Pancreas (tissue), 10 donors: ENCODE measurements around the gene SMYD3. TPM values are rescaled to one million over a fixed set of nuclear protein-coding genes. Genes with fewer than 3 reads are reported as not detected.

Experiments used
- ATAC-seq, 4 donors: fragments of 200-7000 bp; cut with Tn5 transposase; one replicate each; pipeline versions ENCODE4 v1.8.0 to v1.9.1; 2020; ENCODE audit warnings: mild to moderate bottlenecking in 4 of 4, moderate library complexity in 4 of 4
- DNase-seq, 6 donors: peaks; one replicate each; pipeline ENCODE4 v3.0.0-alpha.2; 2020
- FAIRE-seq: peaks from 2 replicates; lab custom pipeline; 2012; peaks lifted over from hg19 to GRCh38; lab: Jason Lieb, UNC
- H3K27ac ChIP-seq, 4 donors: fragments of 200-600 bp; sonication (generic); 1 replicate in 3 of 4; 2 replicates in 1 of 4; pipeline versions ENCODE4 v1.5.0 to v1.8.0; 2020
- H3K27me3 ChIP-seq, 4 donors: fragments of 200-600 bp; one replicate each; pipeline ENCODE4 v1.8.0; 2021
- H3K36me3 ChIP-seq, 3 donors: fragments of 200-600 bp; sonication (generic) in 1 of 3; one replicate each; pipeline versions ENCODE4 v1.5.0 to v1.8.0; 2020 to 2021
- H3K4me1 ChIP-seq, 3 donors: fragments of 200-600 bp; one replicate each; pipeline ENCODE4 v1.8.0; 2021
- H3K4me3 ChIP-seq, 4 donors: fragments of 200-600 bp; sonication (generic) in 2 of 4; one replicate each; pipeline versions ENCODE4 v1.5.0 to v1.8.0; 2020 to 2021
- H3K9me3 ChIP-seq, 4 donors: fragments of 200-600 bp; one replicate each; pipeline ENCODE4 v1.8.0; 2021
- WGBS, 2 donors: extraction: QIAGEN DNeasy Blood & Tissue Kit; methylation state at CpG; one replicate each; pipeline ENCODE4 v1.1.7; 2013; 5-methylcytosine and 5-hydroxymethylcytosine counted together
- intact Hi-C, 3 donors: fragments of 100-400 bp; cut with DNase I; formaldehyde crosslinking; loops; one replicate each; pipeline versions ENCODE4 v1.11.1 to v1.14.2; 2022
- polyA plus RNA-seq, 2 donors: library from polyadenylated mRNA; stranded (reverse); fragments of 200-250 nt; gene quantifications; one replicate each; pipeline ENCODE4 v1.2.3, GENCODE V29; 2013
- total RNA-seq, 6 donors: library from RNA; stranded (reverse); fragmentation: NEBNext Ultra II Directional in 4 of 6; extraction: Animal tissue kit (Norgen Biotek cat#: 25700) in 4 of 6; gene quantifications; one replicate each; pipeline versions ENCODE4 v1.2.1 to v1.2.4, GENCODE V29; 2021 to 2023
- TF ChIP-seq, protein P1 (sequence below), 4 donors: fragments of 200-600 bp; sonication (generic) in 3 of 4; IDR thresholded peaks; one replicate each; pipeline versions ENCODE4 v1.5.0 to v1.8.0; 2021; ENCODE audit warnings: antibody characterized with exemption in 4 of 4
- donor health status: healthy with polysubstance abuse.
- donor health status: DM: no; HTN: no; CAD: no; lungs with moderate emphysema.
- donor health status: DM: no; HTN: no; CAD: no.
- donor health status: control.
- donor health status: control.
- donor health status: Bipolar disorder and iron deficiency.
- donor health status: DM: yes; HTN: yes; CAD: no.
- donor health status: DM: no; HTN: no; CAD: no.
- donor health status: DM: no; HTN: no; CAD: no.
- donor health status: DM: yes; HTN: yes; CAD: no.

The SMYD3 gene
- total and polyA plus RNA-seq, 8 donors = 4.6 to 10.5 (median 6.7) TPM

DNA sequence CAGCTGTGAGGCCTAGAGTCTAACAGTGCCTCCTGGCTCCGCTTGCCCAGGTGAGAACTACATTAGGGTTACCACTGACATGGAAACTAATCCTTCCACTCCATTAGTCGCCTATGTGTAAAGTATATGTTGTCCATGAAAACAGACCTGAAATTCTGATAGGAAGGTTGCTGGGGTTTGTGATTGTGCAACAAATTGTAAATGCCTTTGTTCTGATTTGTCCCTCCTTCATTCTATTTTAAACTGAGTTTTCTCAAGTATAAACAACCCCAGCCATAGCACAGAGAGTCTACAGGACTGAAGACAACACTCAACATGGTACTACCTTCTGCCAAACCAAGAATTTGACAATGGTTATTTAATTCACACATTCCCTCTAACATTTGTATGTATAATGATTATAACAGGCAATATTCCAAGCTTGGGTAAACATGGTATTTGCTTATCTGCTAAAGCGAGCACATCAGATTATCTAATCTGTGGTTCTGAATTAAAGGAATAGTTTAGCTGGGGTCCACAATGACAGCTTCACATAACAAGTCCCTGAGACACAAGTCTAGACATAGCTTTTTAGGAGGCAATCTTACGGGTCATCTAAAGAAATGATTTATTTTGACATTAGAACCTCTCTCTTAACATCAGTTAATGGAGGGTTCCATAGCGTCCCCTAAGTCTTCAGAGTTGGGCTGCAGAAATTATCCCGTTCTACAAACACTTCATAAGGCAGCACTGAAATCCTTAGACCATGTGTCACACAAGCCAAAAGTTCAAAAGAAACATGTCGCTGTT is 633.0 kb downstream of the SMYD3 start:
- FAIRE-seq (no peak), ATAC-seq (no peak), DNase-seq (no peak)
- Histone ChIP-seq H3K36me3 (no peaks in the 10 kb centered on the region), H3K9me3 (no peaks in the 10 kb centered on the region), H3K4me3 (no peak overlapping the region), H3K27ac (peak overlapping the region in 2 of 4 donors; percentile 21 to 37), H3K27me3 (no peaks in the 10 kb centered on the region), H3K4me1 (no peaks in the 10 kb centered on the region)
- intact Hi-C loops = no loop called here
- TF ChIP-seq, protein P1, sequence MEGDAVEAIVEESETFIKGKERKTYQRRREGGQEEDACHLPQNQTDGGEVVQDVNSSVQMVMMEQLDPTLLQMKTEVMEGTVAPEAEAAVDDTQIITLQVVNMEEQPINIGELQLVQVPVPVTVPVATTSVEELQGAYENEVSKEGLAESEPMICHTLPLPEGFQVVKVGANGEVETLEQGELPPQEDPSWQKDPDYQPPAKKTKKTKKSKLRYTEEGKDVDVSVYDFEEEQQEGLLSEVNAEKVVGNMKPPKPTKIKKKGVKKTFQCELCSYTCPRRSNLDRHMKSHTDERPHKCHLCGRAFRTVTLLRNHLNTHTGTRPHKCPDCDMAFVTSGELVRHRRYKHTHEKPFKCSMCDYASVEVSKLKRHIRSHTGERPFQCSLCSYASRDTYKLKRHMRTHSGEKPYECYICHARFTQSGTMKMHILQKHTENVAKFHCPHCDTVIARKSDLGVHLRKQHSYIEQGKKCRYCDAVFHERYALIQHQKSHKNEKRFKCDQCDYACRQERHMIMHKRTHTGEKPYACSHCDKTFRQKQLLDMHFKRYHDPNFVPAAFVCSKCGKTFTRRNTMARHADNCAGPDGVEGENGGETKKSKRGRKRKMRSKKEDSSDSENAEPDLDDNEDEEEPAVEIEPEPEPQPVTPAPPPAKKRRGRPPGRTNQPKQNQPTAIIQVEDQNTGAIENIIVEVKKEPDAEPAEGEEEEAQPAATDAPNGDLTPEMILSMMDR (IDR thresholded peaks at IDR 0.05) = no peak
- 83 to 87% methylated on average over 7 of the region's 7 CpGs for WGBS, 2 donors

DNA sequence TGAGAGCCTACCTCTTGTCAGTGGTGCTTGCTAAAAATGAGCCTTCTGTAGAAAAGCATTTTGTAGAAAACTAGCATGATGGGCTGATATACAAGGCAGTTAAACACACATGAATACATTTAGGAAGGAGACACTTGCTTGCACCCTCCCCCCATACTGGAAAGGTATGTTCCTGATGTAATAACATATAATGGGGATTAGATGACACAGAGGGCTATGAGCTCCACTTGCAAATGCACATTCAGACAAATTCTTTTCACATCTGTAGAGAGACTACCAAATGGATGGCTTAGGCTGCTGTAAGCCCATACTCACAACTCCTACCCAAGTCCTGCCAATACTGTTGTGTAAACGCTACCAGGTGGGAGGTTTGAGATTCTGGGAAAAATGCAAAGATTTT is 634.0 kb downstream of the SMYD3 start:
- 93 to 100% methylated on average over 1 of the region's 1 CpG for WGBS, 2 donors
- no peaks in the 10 kb centered on the region for H3K36me3 ChIP-seq
- DNase-seq (no peak), FAIRE-seq (no peak), ATAC-seq (no peak)
- intact Hi-C loops = no loop called here
- TF ChIP-seq, protein P1 (IDR thresholded peaks at IDR 0.05) = no peak
- no peak overlapping the region for H3K4me3 ChIP-seq
- H3K27me3 ChIP-seq = no peaks in the 10 kb centered on the region
- H3K4me1 ChIP-seq = no peaks in the 10 kb centered on the region
- no peaks in the 10 kb centered on the region for H3K9me3 ChIP-seq
- H3K27ac ChIP-seq = no peak overlapping the region

DNA sequence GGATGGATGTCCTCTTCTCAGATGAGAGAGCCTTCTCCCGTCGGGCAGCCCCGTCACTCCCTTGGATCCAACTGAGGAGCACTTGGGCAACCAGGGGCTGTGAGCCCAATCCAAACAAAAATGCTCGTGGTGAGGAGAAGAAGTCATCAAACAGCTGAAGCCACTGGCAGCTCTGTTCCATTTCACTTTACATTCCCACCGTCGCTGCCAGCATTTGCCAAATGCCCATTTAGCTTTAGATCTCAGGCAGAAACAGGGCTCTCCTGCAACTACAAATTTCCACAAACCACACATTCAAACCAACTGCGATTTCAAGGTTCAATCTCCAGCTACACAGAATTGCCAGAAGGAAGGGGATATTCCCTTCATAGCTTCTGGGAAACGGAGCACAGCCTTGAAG is 634.6 kb downstream of the SMYD3 start:
- TF ChIP-seq, protein P1 (IDR thresholded peaks at IDR 0.05) = no peak
- WGBS, 2 donors = 92 to 93% methylated on average over 8 of the region's 8 CpGs
- intact Hi-C loops = no loop called here

DNA sequence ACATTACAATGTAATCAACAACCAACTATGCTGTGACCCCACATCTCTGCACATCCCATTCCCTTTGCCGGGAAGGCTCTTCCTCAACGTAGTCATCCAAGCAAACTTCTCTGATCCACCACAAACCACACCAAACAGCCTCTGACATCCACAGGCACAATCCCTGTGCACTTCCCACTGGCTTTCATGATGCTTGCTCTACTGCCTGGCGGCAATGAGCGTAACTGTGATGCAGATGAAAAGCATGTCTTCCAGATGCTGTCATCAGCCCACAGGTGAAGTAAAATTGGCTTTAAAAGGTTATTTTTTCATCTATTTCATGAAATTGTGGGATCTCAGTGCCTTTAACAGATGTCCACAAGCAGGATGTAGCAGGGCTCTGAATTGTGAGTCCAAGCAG is 635.2 kb downstream of the SMYD3 start:
- H3K27ac ChIP-seq = no peak overlapping the region
- TF ChIP-seq, protein P1 (IDR thresholded peaks at IDR 0.05) = no peak
- no peaks in the 10 kb centered on the region for H3K36me3 ChIP-seq
- WGBS, 2 donors = 91 to 95% methylated on average over 4 of the region's 4 CpGs
- intact Hi-C loops = no loop called here
- H3K4me3 ChIP-seq = no peak overlapping the region
- no peaks in the 10 kb centered on the region for H3K27me3 ChIP-seq
- DNase-seq (no peak), FAIRE-seq (no peak), ATAC-seq (peak in 1 of 4 donors; percentile 46)
- H3K9me3 ChIP-seq = no peaks in the 10 kb centered on the region
- no peaks in the 10 kb centered on the region for H3K4me1 ChIP-seq

More for the DNA sequence above, 634.6 kb downstream of the SMYD3 start:
- no peak overlapping the region for H3K27ac ChIP-seq
- FAIRE-seq = no peak
- no peaks in the 10 kb centered on the region for H3K36me3 ChIP-seq
- no peak for ATAC-seq
- H3K4me3 ChIP-seq = no peak overlapping the region
- no peaks in the 10 kb centered on the region for H3K4me1 ChIP-seq
- H3K27me3 ChIP-seq = no peaks in the 10 kb centered on the region
- no peak for DNase-seq
- no peaks in the 10 kb centered on the region for H3K9me3 ChIP-seq

DNA sequence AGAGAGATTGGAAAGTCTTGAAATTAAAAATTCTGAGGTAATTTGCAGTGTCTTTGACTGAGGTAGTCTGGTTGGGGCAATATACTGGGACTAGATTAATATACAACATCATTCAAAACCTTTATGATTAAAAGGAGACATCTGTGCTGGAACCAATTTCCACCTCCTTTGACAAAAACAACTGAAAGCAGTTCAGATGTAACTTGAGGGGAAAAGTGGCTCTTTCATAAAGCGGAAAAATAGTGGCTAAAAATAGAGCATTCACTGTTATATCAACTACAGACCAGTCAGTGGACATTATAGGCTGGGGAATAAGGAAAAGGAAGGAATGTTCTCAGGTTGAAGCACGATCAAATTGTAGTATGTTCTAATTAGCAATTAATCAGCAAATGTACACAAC is 635.9 kb downstream of the SMYD3 start:
- no peak overlapping the region for H3K4me3 ChIP-seq
- intact Hi-C loops = no loop called here
- FAIRE-seq = no peak
- H3K9me3 ChIP-seq = no peaks in the 10 kb centered on the region
- TF ChIP-seq, protein P1 (IDR thresholded peaks at IDR 0.05) = no peak
- WGBS, 2 donors = 83 to 88% methylated on average over 2 of the region's 2 CpGs
- no peaks in the 10 kb centered on the region for H3K36me3 ChIP-seq
- no peak for DNase-seq
- H3K27ac ChIP-seq = no peak overlapping the region
- no peak for ATAC-seq
- H3K27me3 ChIP-seq = no peaks in the 10 kb centered on the region
- H3K4me1 ChIP-seq = no peaks in the 10 kb centered on the region
